Chondrocyte (in vitro differentiated cells): ENCODE measurements around the gene PLS3. TPM values are rescaled to one million over a fixed set of nuclear protein-coding genes. Genes with fewer than 3 reads are reported as not detected.

Source experiments
- DNase-seq: peaks from one replicate; pipeline ENCODE4 v3.0.0; 2021; ENCODE audit warnings: mixed read lengths, low spot score
- H3K27ac Mint-ChIP-seq: one replicate; pipeline ENCODE4 v1.8.0; 2021; ENCODE audit warnings: mild to moderate bottlenecking, moderate library complexity, mixed read lengths; ENCODE audit not compliant: unreplicated experiment
- H3K27me3 Mint-ChIP-seq: 2 replicates; pipeline ENCODE4 v1.8.0; 2021; ENCODE audit warnings: low read depth, mixed read lengths
- H3K36me3 Mint-ChIP-seq: 2 replicates; pipeline ENCODE4 v1.8.0; 2021; ENCODE audit warnings: low read depth, mixed read lengths
- H3K4me1 Mint-ChIP-seq: 2 replicates; pipeline ENCODE4 v1.8.0; 2021; ENCODE audit warnings: low read depth, mild to moderate bottlenecking, mixed read lengths
- H3K4me3 Mint-ChIP-seq: one replicate; pipeline ENCODE4 v1.8.0; 2021; ENCODE audit warnings: mild to moderate bottlenecking, moderate library complexity, mixed read lengths; ENCODE audit not compliant: unreplicated experiment
- H3K9me3 Mint-ChIP-seq: 2 replicates; pipeline ENCODE4 v1.8.0; 2021; ENCODE audit warnings: low read depth, mixed read lengths
- CTCF ChIP-seq: fragments of 200-600 bp; sonication (generic); IDR thresholded peaks from 2 replicates; pipeline ENCODE4 v1.5.0; 2021; ENCODE audit warnings: antibody characterized with exemption, mild to moderate bottlenecking, moderate library complexity
- total RNA-seq: library from RNA; stranded (reverse); gene quantifications from 3 replicates; pipeline ENCODE4 v1.2.1, GENCODE V29; 2021

The PLS3 gene
- total RNA-seq, 1 donor from 2014 or later, result 660 TPM

- no peaks in the 10 kb centered on the region for H3K27me3 Mint-ChIP-seq
- H3K4me1 Mint-ChIP-seq, result peaks cover 79% of the 10 kb centered on the region
- no peak for TF ChIP-seq CTCF
- H3K9me3 Mint-ChIP-seq, result no peaks in the 10 kb centered on the region
- no peak for DNase-seq
- peak overlapping the region; percentile 64 for H3K27ac Mint-ChIP-seq
- peaks cover 9% of the 10 kb centered on the region for H3K36me3 Mint-ChIP-seq
- no peak overlapping the region for H3K4me3 Mint-ChIP-seq
These were observed 27.2 kb downstream of the PLS3 start for GRCh38 chrX:115588179-115588578.

- H3K27me3 Mint-ChIP-seq, result no peaks in the 10 kb centered on the region
These were observed 28.4 kb downstream of the PLS3 start for GRCh38 chrX:115589419-115589818.

GRCh38 chrX:115591420-115591819, 30.4 kb downstream of the PLS3 start:
- no peak for DNase-seq

More at GRCh38 chrX:115589419-115589818, 28.4 kb downstream of the PLS3 start:
- Mint-ChIP-seq H3K36me3 (peaks cover 9% of the 10 kb centered on the region), H3K4me3 (no peak overlapping the region), H3K27ac (peak overlapping the region; percentile 64), H3K9me3 (no peaks in the 10 kb centered on the region), H3K4me1 (peaks cover 77% of the 10 kb centered on the region)
- TF ChIP-seq CTCF, result no peak
- DNase-seq, result no peak

GRCh38 chrX:115591856-115592842, 31.2 kb downstream of the PLS3 start:
- DNase-seq, result no peak
- H3K36me3 Mint-ChIP-seq, result peaks cover 16% of the 10 kb centered on the region
- no peak for TF ChIP-seq CTCF
- H3K27me3 Mint-ChIP-seq, result no peaks in the 10 kb centered on the region
- H3K4me1 Mint-ChIP-seq, result peaks cover 82% of the 10 kb centered on the region
- peak overlapping the region; percentile 83 for H3K27ac Mint-ChIP-seq
- H3K9me3 Mint-ChIP-seq, result no peaks in the 10 kb centered on the region
- H3K4me3 Mint-ChIP-seq, result no peak overlapping the region

More at GRCh38 chrX:115591420-115591819, 30.4 kb downstream of the PLS3 start:
- Mint-ChIP-seq H3K36me3 (peaks cover 15% of the 10 kb centered on the region), H3K4me1 (peaks cover 84% of the 10 kb centered on the region), H3K27me3 (no peaks in the 10 kb centered on the region), H3K9me3 (no peaks in the 10 kb centered on the region), H3K27ac (peak overlapping the region; percentile 83), H3K4me3 (no peak overlapping the region)
- no peak for TF ChIP-seq CTCF

- Mint-ChIP-seq H3K27ac (peak overlapping the region; percentile 83), H3K4me3 (peak overlapping the region; percentile 62), H3K4me1 (peaks cover 84% of the 10 kb centered on the region), H3K9me3 (no peaks in the 10 kb centered on the region), H3K27me3 (no peaks in the 10 kb centered on the region), H3K36me3 (peaks cover 17% of the 10 kb centered on the region)
- no peak for TF ChIP-seq CTCF
- no peak for DNase-seq
These were observed 32.2 kb downstream of the PLS3 start for GRCh38 chrX:115592997-115593734.
